Vagina (tissue), 2 donors: ENCODE measurements around the gene NOXA1.

ENCODE experiments used
- CTCF ChIP-seq, 3 experiments: fragments of 450-650 bp in 2 of 3; fragments of 200-600 bp in 1 of 3; sonication (generic) in 1 of 3; IDR thresholded peaks; one replicate each; pipeline ENCODE4 v1.5.1; 2017 to 2019; ENCODE audit warnings: antibody characterized with exemption in 3 of 3, mild to moderate bottlenecking in 2 of 3, moderate library complexity in 2 of 3
- POLR2A ChIP-seq, 2 donors: fragments of 450-650 bp; IDR thresholded peaks; one replicate each; pipeline ENCODE4 v1.6.1; 2017; ENCODE audit warnings: antibody characterized with exemption in 2 of 2, mild to moderate bottlenecking in 2 of 2, moderate library complexity in 2 of 2
- POLR2AphosphoS5 ChIP-seq, 2 donors: sonication (generic); formaldehyde crosslinking; IDR thresholded peaks; one replicate each; pipeline ENCODE4 v1.9.0; 2017; ENCODE audit warnings: antibody characterized with exemption in 2 of 2, mild to moderate bottlenecking in 2 of 2, low read depth in 1 of 2; ENCODE audit not compliant: insufficient read depth in 1 of 2

GRCh38 chr9:137459152-137459600 lies 36.0 kb downstream of the NOXA1 start, which contains the start of gene NSMF:
- peak in 1 of 2 donors; percentile 91 for TF ChIP-seq POLR2A (IDR thresholded peaks at IDR 0.05)
- no peak for TF ChIP-seq CTCF (IDR thresholded peaks at IDR 0.05)
- peak in 1 of 2 donors; percentile 69 for TF ChIP-seq POLR2AphosphoS5 (IDR thresholded peaks at IDR 0.05; ENCODE audit: insufficient read depth in 1 of 2, low read depth in 1 of 2)
